NCI-H2081 (cell line): ENCODE data around the gene CEACAM8.
"Not testable (repeated sequence)": the region's sequence is repeated elsewhere in the genome, so short reads cannot be mapped to it uniquely, and the experiment has no call there.

Experiments
- DNase-seq, 2 experiments: peaks; one replicate each; lab custom pipeline; 2025; lab: John Stamatoyannopoulos, UW

Gene CEACAM8

GRCh38 chr19:42573642-42574041 is 21.1 kb downstream of the CEACAM8 start:
- DNase-seq: no peak

GRCh38 chr19:42571116-42571515 is 23.6 kb downstream of the CEACAM8 start:
- no peak for DNase-seq

GRCh38 chr19:42569193-42569592 is 25.5 kb downstream of the CEACAM8 start:
- no peak for DNase-seq

- no peak for DNase-seq
Measured at GRCh38 chr19:42568006-42568405, 26.7 kb downstream of the CEACAM8 start.

- no peak for DNase-seq
Measured at GRCh38 chr19:42567567-42567966, 27.2 kb downstream of the CEACAM8 start.

GRCh38 chr19:42563352-42564210 is 31.1 kb downstream of the CEACAM8 start:
- DNase-seq: peak in 1 of 2 experiments; percentile 41

- no peak for DNase-seq
Measured at GRCh38 chr19:42561512-42561911, 33.2 kb downstream of the CEACAM8 start.

- DNase-seq: no peak
Measured at GRCh38 chr19:42560731-42561130, 34.0 kb downstream of the CEACAM8 start.

- DNase-seq: no peak
Measured at GRCh38 chr19:42558450-42559150, 36.1 kb downstream of the CEACAM8 start.

- DNase-seq: not testable (repeated sequence)
Measured at GRCh38 chr19:42557386-42557871, 37.3 kb downstream of the CEACAM8 start.

GRCh38 chr19:42555801-42556200 is 38.9 kb downstream of the CEACAM8 start:
- no peak for DNase-seq

- DNase-seq: no peak
Measured at GRCh38 chr19:42555317-42555716, 39.4 kb downstream of the CEACAM8 start.

- no peak for DNase-seq
Measured at GRCh38 chr19:42554046-42554575, 40.6 kb downstream of the CEACAM8 start.

GRCh38 chr19:42553292-42554045 is 41.3 kb downstream of the CEACAM8 start:
- DNase-seq: no peak

- DNase-seq: no peak
Measured at GRCh38 chr19:42552086-42553065, 42.3 kb downstream of the CEACAM8 start.

- not testable (repeated sequence) for DNase-seq
Measured at GRCh38 chr19:42550521-42550920, 44.2 kb downstream of the CEACAM8 start.

- DNase-seq: not testable (repeated sequence)
Measured at GRCh38 chr19:42549067-42549466, 45.7 kb downstream of the CEACAM8 start.

GRCh38 chr19:42548552-42548951 is 46.2 kb downstream of the CEACAM8 start:
- DNase-seq: no peak

- DNase-seq: no peak
Measured at GRCh38 chr19:42547929-42548328, 46.8 kb downstream of the CEACAM8 start.

- no peak for DNase-seq
Measured at GRCh38 chr19:42546831-42547500, 47.8 kb downstream of the CEACAM8 start.
